Ishikawa (cell line): ENCODE results near the gene KIF13A.

ENCODE experiments used
- RAD21 ChIP-seq: IDR thresholded peaks from 2 replicates; pipeline ENCODE4 v1.6.1; 2012; ENCODE audit warnings: low read depth
- TAF1 ChIP-seq: IDR thresholded peaks from 2 replicates; pipeline ENCODE4 v1.6.1; 2012; ENCODE audit warnings: low read depth, mild to moderate bottlenecking

DNA sequence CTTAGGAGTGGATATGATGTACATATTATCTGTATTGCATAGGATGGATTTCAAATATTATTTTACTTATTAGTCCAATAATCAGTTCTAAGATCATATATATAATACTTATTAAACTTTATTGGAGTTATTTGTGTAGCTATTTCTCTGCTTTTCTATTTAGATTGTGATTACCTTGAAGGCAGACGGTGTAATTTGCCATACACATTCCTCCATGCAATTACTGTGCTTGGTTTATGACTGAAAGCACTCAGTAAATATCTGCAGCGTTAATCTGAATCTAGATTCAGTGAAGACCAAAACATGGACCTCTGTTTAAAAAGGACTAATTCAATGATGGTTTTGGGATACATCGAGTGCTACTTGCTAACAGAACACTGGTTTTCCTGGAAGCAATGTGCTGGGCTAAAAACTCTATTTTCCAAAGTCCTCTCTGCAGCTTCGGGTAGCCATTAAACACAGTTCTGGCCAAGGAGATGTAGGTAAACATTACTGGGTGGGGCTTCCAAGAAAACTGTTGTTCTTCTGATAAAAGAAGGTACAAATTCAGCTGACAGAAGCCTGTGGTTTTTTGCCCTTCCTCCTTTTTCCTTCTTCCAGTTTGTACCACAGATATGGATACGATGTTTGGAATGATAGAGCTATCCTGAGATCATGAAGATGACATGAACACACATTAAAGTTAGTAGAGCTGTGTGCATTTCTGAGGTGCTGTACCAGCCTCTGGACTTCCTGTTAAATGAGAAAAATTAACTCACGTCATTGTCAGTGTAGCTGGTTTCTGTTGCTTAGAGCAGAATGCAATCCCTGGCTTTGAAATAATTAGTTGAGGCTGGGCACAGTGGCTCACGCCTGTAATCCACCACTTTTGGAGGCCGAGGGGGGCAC, 144.3 kb downstream of the KIF13A start:
- no peak for TF ChIP-seq RAD21
- TF ChIP-seq TAF1, result no peak
